Neural crest cell (in vitro differentiated cells): ENCODE results near the gene COX8C. TPM values are rescaled to one million over a fixed set of nuclear protein-coding genes. Genes with fewer than 3 reads are reported as not detected.

Source experiments
- DNase-seq: peaks from one replicate; pipeline ENCODE4 v3.0.0; 2021; ENCODE audit warnings: low read depth, mixed read lengths, low spot score
- H3K27ac Mint-ChIP-seq: one replicate; pipeline ENCODE4 v1.8.0; 2021; ENCODE audit warnings: mild to moderate bottlenecking, mixed read lengths; ENCODE audit not compliant: unreplicated experiment
- H3K27me3 Mint-ChIP-seq: 2 replicates; pipeline ENCODE4 v1.8.0; 2021; ENCODE audit warnings: low read depth, mild to moderate bottlenecking, mixed read lengths
- H3K36me3 Mint-ChIP-seq: 2 replicates; pipeline ENCODE4 v1.8.0; 2021; ENCODE audit warnings: low read depth, mild to moderate bottlenecking, mixed read lengths
- H3K4me1 Mint-ChIP-seq: 2 replicates; pipeline ENCODE4 v1.8.0; 2021; ENCODE audit warnings: mixed read lengths
- H3K4me3 Mint-ChIP-seq: one replicate; pipeline ENCODE4 v1.8.0; 2021; ENCODE audit warnings: mild to moderate bottlenecking, mixed read lengths
- H3K9me3 Mint-ChIP-seq: 2 replicates; pipeline ENCODE4 v1.8.0; 2021; ENCODE audit warnings: mixed read lengths
- CTCF ChIP-seq: fragments of 200-600 bp; sonication (generic); conservative IDR thresholded peaks from 2 replicates; pipeline ENCODE4 v1.5.0; 2021; ENCODE audit warnings: antibody characterized with exemption, mild to moderate bottlenecking
- total RNA-seq: library from RNA; stranded (reverse); gene quantifications from 2 replicates; pipeline ENCODE4 v1.2.1, GENCODE V29; 2021

Gene COX8C
- total RNA-seq, 1 donor from 2014 or later: not detected

- Mint-ChIP-seq H3K4me1 (peaks cover 41% of the 10 kb centered on the region), H3K27me3 (no peaks in the 10 kb centered on the region), H3K4me3 (peak overlapping the region; percentile 98), H3K36me3 (peaks cover 11% of the 10 kb centered on the region), H3K27ac (peak overlapping the region; percentile 98), H3K9me3 (no peaks in the 10 kb centered on the region)
- TF ChIP-seq CTCF: no peak
- DNase-seq: no peak
Measured at GRCh38 chr14:93333631-93334103, 13.3 kb upstream of the COX8C start.

GRCh38 chr14:93337143-93337753 is 9.7 kb upstream of the COX8C start:
- Mint-ChIP-seq H3K4me1 (peaks cover 15% of the 10 kb centered on the region), H3K4me3 (peak overlapping the region; percentile 38), H3K27me3 (no peaks in the 10 kb centered on the region), H3K27ac (no peak overlapping the region), H3K36me3 (peaks cover 16% of the 10 kb centered on the region), H3K9me3 (peaks cover 4% of the 10 kb centered on the region)
- no peak for TF ChIP-seq CTCF
- DNase-seq: no peak

- H3K4me3 Mint-ChIP-seq: no peak overlapping the region
- peaks cover 7% of the 10 kb centered on the region for H3K9me3 Mint-ChIP-seq
- peaks cover 18% of the 10 kb centered on the region for H3K4me1 Mint-ChIP-seq
- no peak overlapping the region for H3K27ac Mint-ChIP-seq
- H3K27me3 Mint-ChIP-seq: no peaks in the 10 kb centered on the region
- H3K36me3 Mint-ChIP-seq: peaks cover 22% of the 10 kb centered on the region
- no peak for DNase-seq
- no peak for TF ChIP-seq CTCF
Measured at GRCh38 chr14:93337884-93338283, 9.1 kb upstream of the COX8C start.

GRCh38 chr14:93343266-93343665 is 3.7 kb upstream of the COX8C start:
- no peak for DNase-seq
- no peaks in the 10 kb centered on the region for H3K27me3 Mint-ChIP-seq
- H3K9me3 Mint-ChIP-seq: peaks cover 17% of the 10 kb centered on the region
- peaks cover 22% of the 10 kb centered on the region for H3K4me1 Mint-ChIP-seq
- peak overlapping the region; percentile 38 for H3K27ac Mint-ChIP-seq
- H3K4me3 Mint-ChIP-seq: no peak overlapping the region
- no peak for TF ChIP-seq CTCF
- peaks cover 19% of the 10 kb centered on the region for H3K36me3 Mint-ChIP-seq

- peak overlapping the region; percentile 64 for H3K27ac Mint-ChIP-seq
- H3K27me3 Mint-ChIP-seq: no peaks in the 10 kb centered on the region
- H3K4me3 Mint-ChIP-seq: no peak overlapping the region
- peaks cover 19% of the 10 kb centered on the region for H3K36me3 Mint-ChIP-seq
- no peak for TF ChIP-seq CTCF
- peaks cover 22% of the 10 kb centered on the region for H3K4me1 Mint-ChIP-seq
- H3K9me3 Mint-ChIP-seq: peaks cover 17% of the 10 kb centered on the region
- DNase-seq: no peak
Measured at GRCh38 chr14:93343797-93344196, 3.2 kb upstream of the COX8C start.
